ENCODE measurements around the gene SPTBN5.

SPTBN5 gene

DNA sequence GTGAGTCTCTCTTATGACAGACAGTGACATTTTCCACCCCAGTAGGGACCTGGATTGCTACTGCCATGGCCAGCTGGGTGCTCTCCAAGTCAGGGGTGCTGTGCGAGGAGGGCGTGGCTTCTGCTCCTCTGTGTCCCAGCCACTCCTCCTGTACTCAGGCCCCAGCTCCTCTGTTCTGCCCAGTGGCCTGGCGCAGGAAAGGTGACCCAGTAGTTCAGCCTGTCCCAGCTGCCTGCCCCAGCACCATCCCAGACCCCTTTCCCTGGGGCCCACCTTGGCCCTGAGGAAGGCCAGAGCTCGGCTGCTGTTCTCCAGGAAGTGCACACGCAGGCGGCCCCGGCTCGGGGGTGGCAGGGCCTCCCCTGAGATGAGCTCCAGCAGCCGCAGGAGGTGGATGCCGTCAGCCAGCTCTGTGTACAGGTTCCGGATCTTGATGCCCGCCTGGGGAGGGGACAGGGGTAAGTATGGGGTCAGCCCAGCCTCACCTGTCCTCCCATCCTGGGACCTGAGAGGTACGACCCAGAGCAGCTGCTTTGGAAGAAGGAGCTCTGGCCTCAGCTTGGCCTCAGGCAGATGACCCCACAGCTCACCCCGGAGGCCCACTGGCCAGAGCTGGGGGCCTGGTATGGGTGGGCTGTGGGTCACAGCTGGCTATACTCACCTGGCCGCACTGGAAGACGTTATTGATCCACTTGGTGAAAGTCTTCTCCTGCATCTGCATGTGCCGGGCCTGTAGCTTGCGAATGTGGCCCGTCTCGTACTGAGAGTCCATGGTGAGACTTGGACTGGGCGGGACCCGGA is 1.0 kb downstream of the SPTBN5 start:
- Histone ChIP-seq H3K79me2 (ENCODE audit: low read length) (no peaks in the 10 kb centered on the region), H3K36me3 (replicated peaks; ENCODE audit: insufficient read depth, low read length) (no peaks in the 10 kb centered on the region), H3K4me2 (ENCODE audit: low read depth, low read length) (no peak overlapping the region), H3K9ac (ENCODE audit: low read length) (no peak overlapping the region), H3K4me3 (ENCODE audit: low read length) (no peak overlapping the region), H3K4me1 (ENCODE audit: low read length) (0 out of 2 replicates have a peak, but pooled peaks cover 2% of the 10 kb centered on the region), H3K9me2 (replicated peaks; ENCODE audit: insufficient read depth, low read length) (no peaks in the 10 kb centered on the region), H3F3A (ENCODE audit: insufficient read depth, low read length) (no peaks in the 10 kb centered on the region), H4K20me1 (ENCODE audit: insufficient read depth, low read length) (no peaks in the 10 kb centered on the region), H3K27me3 (replicated peaks; ENCODE audit: insufficient read depth, low read length) (no peaks in the 10 kb centered on the region), H3K9me3 (replicated peaks; ENCODE audit: insufficient read depth, low read length) (no peaks in the 10 kb centered on the region), H2AFZ (ENCODE audit: low read length) (no peak overlapping the region), H3K27ac (ENCODE audit: low read length) (no peak overlapping the region)
- TF ChIP-seq, protein P1, sequence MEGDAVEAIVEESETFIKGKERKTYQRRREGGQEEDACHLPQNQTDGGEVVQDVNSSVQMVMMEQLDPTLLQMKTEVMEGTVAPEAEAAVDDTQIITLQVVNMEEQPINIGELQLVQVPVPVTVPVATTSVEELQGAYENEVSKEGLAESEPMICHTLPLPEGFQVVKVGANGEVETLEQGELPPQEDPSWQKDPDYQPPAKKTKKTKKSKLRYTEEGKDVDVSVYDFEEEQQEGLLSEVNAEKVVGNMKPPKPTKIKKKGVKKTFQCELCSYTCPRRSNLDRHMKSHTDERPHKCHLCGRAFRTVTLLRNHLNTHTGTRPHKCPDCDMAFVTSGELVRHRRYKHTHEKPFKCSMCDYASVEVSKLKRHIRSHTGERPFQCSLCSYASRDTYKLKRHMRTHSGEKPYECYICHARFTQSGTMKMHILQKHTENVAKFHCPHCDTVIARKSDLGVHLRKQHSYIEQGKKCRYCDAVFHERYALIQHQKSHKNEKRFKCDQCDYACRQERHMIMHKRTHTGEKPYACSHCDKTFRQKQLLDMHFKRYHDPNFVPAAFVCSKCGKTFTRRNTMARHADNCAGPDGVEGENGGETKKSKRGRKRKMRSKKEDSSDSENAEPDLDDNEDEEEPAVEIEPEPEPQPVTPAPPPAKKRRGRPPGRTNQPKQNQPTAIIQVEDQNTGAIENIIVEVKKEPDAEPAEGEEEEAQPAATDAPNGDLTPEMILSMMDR (IDR thresholded peaks at IDR 0.05; ENCODE audit: low read length) = no peak
- TF ChIP-seq EZH2phosphoT487 (IDR thresholded peaks at IDR 0.05; ENCODE audit: low read length) (no peak), EZH2 (optimal IDR thresholded peaks at IDR 0.05; ENCODE audit: low read depth, low read length) (no peak)
- DNase-seq = no peak

- no peak for TF ChIP-seq EZH2 (optimal IDR thresholded peaks at IDR 0.05; ENCODE audit: low read depth, low read length)
- TF ChIP-seq, protein P1 (IDR thresholded peaks at IDR 0.05; ENCODE audit: low read length) = no peak
- TF ChIP-seq EZH2phosphoT487 (IDR thresholded peaks at IDR 0.05; ENCODE audit: low read length) = no peak
- Histone ChIP-seq H3K9me3 (replicated peaks; ENCODE audit: insufficient read depth, low read length) (no peaks in the 10 kb centered on the region), H3K36me3 (replicated peaks; ENCODE audit: insufficient read depth, low read length) (no peaks in the 10 kb centered on the region), H2AFZ (ENCODE audit: low read length) (no peak overlapping the region), H3K27ac (ENCODE audit: low read length) (no peak overlapping the region), H3K4me2 (ENCODE audit: low read depth, low read length) (no peak overlapping the region), H3K4me1 (ENCODE audit: low read length) (0 out of 2 replicates have a peak, but pooled peaks cover 2% of the 10 kb centered on the region), H3F3A (ENCODE audit: insufficient read depth, low read length) (no peaks in the 10 kb centered on the region), H4K20me1 (ENCODE audit: insufficient read depth, low read length) (no peaks in the 10 kb centered on the region), H3K9me2 (replicated peaks; ENCODE audit: insufficient read depth, low read length) (no peaks in the 10 kb centered on the region), H3K79me2 (ENCODE audit: low read length) (no peaks in the 10 kb centered on the region), H3K4me3 (ENCODE audit: low read length) (no peak overlapping the region), H3K27me3 (replicated peaks; ENCODE audit: insufficient read depth, low read length) (no peaks in the 10 kb centered on the region), H3K9ac (ENCODE audit: low read length) (no peak overlapping the region)
- no peak for DNase-seq
Observed at GRCh38 chr15:41891946-41892345, 1.9 kb downstream of the SPTBN5 start.

GRCh38 chr15:41891226-41891625 is 2.6 kb downstream of the SPTBN5 start:
- Histone ChIP-seq H3K4me3 (ENCODE audit: low read length) (no peak overlapping the region), H3K4me1 (ENCODE audit: low read length) (0 out of 2 replicates have a peak, but pooled peaks cover 2% of the 10 kb centered on the region), H3K36me3 (replicated peaks; ENCODE audit: insufficient read depth, low read length) (no peaks in the 10 kb centered on the region), H3K9me2 (replicated peaks; ENCODE audit: insufficient read depth, low read length) (no peaks in the 10 kb centered on the region), H3K9me3 (replicated peaks; ENCODE audit: insufficient read depth, low read length) (no peaks in the 10 kb centered on the region), H3K79me2 (ENCODE audit: low read length) (no peaks in the 10 kb centered on the region), H3F3A (ENCODE audit: insufficient read depth, low read length) (no peaks in the 10 kb centered on the region), H3K4me2 (ENCODE audit: low read depth, low read length) (no peak overlapping the region), H2AFZ (ENCODE audit: low read length) (no peak overlapping the region), H3K27me3 (replicated peaks; ENCODE audit: insufficient read depth, low read length) (no peaks in the 10 kb centered on the region), H3K27ac (ENCODE audit: low read length) (no peak overlapping the region), H4K20me1 (ENCODE audit: insufficient read depth, low read length) (no peaks in the 10 kb centered on the region), H3K9ac (ENCODE audit: low read length) (no peak overlapping the region)
- TF ChIP-seq EZH2phosphoT487 (IDR thresholded peaks at IDR 0.05; ENCODE audit: low read length) (no peak), EZH2 (optimal IDR thresholded peaks at IDR 0.05; ENCODE audit: low read depth, low read length) (no peak)
- TF ChIP-seq, protein P1 (IDR thresholded peaks at IDR 0.05; ENCODE audit: low read length) = no peak
- DNase-seq = no peak

Measured in MM.1S (cell line).